Keratinocyte (primary cell): ENCODE results near the gene TSHZ2.

ENCODE experiments used
- CTCF ChIP-seq, 3 experiments: IDR thresholded peaks in 1 of 3; conservative IDR thresholded peaks in 1 of 3; optimal IDR thresholded peaks in 1 of 3; 2 replicates in 2 of 3; 3 replicates in 1 of 3; pipeline versions ENCODE3 to v1.5.1; 2011; ENCODE audit warnings: low read length in 3 of 3, mild to moderate bottlenecking in 3 of 3, moderate library complexity in 2 of 3, control low read depth in 1 of 3, inconsistent platforms in 1 of 3; ENCODE audit not compliant: insufficient read depth in 2 of 3; ENCODE audit errors: extremely low read depth in 1 of 3
- EZH2 ChIP-seq: IDR thresholded peaks from one replicate; pipeline ENCODE4 v1.6.1; 2012; ENCODE audit warnings: inconsistent platforms, mild to moderate bottlenecking, low read length, moderate library complexity

DNA sequence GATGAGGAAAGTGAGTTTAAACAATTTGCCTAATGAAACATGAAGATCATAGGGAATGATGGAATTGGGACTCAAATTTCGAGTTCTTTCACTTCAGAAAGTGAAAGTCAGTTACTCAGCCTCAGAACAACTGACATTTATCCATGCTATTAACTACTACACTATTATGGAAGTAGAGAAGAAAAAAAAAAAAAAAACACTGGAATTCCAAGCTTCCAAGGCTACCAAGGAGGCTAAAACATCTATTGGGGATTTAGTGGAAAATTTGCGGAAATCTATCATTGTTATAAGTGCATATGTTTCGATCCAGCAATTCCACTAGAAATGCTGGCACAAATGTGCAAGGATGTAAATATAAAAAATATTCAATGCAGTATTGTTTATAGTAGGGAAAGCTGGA is 70.4 kb downstream of the TSHZ2 start:
- TF ChIP-seq CTCF (optimal IDR thresholded peaks at IDR 0.05 in 1 of 3, IDR thresholded peaks at IDR 0.05 in 1 of 3, conservative IDR thresholded peaks at IDR 0.05 in 1 of 3; ENCODE audit: extremely low read depth in 1 of 3, insufficient read depth in 2 of 3, low read length in 3 of 3) (no peak), EZH2 (no peak)
